GM12878 (cell line): ENCODE results near the gene CYP46A1. TPM values are rescaled to one million over a fixed set of nuclear protein-coding genes. Genes with fewer than 3 reads are reported as not detected.

ENCODE experiments used
- ATAC-seq: fragments of 200-7000 bp; cut with Tn5 transposase; 3 replicates; pipeline ENCODE4 v1.9.1; 2020; ENCODE audit warnings: mild to moderate bottlenecking, moderate library complexity
- BruUV-seq: library from RNA; stranded (reverse); fragments of 400-500 nt; replicated peaks from 2 replicates; lab custom pipeline; 2021; lab: Mats Ljungman, UMichigan
- CTCF ChIA-PET: fragments of 300-600 bp; sonication (Branson Sonifier 250); formaldehyde crosslinking; extraction: SDS; loops from one replicate; lab custom pipeline; 2021; ENCODE audit warnings: inconsistent platforms; lab: Yijun Ruan, JAX
- POLR2A ChIA-PET: fragments of 350-600 bp; formaldehyde crosslinking; extraction: SDS; loops from one replicate; lab custom pipeline; 2021; ENCODE audit warnings: inconsistent platforms; lab: Charles Lee
- RAD21 ChIA-PET: fragments of 300-600 bp; sonication (Branson Sonifier 250); formaldehyde crosslinking; loops from one replicate; lab custom pipeline; 2023; ENCODE audit warnings: antibody characterized with exemption; ENCODE audit not compliant: unreplicated experiment; lab: Charles Lee
- SMC1A ChIA-PET: fragments of 300-600 bp; sonication (Branson Sonifier 250); formaldehyde crosslinking; loops from one replicate; lab custom pipeline; 2023; ENCODE audit not compliant: unreplicated experiment, uncharacterized antibody; lab: Charles Lee
- DNase-seq: peaks from one replicate; pipeline ENCODE4 v3.0.0-alpha.2; 2011; ENCODE audit warnings: low read depth, low spot score
- FAIRE-seq: peaks from 3 replicates; lab custom pipeline; 2011; peaks lifted over from hg19 to GRCh38; lab: Jason Lieb, UNC
- H2AFZ ChIP-seq: 2 replicates; pipeline ENCODE4 v1.6.0; 2011; ENCODE audit warnings: low read depth, low read length, control low read depth; ENCODE audit not compliant: control insufficient read depth
- H3K27ac ChIP-seq: 2 replicates; pipeline ENCODE4 v1.5.1; 2011; ENCODE audit warnings: control low read depth; ENCODE audit not compliant: control insufficient read depth, insufficient read depth
- H3K27me3 ChIP-seq, 2 experiments: replicated peaks in 1 of 2; 2 replicates each; pipeline versions ENCODE4 v1.6.0 to v1.6.1; 2011; ENCODE audit warnings: low read length in 1 of 2; ENCODE audit not compliant: control insufficient read depth in 2 of 2, insufficient read depth in 2 of 2
- H3K36me3 ChIP-seq, 2 experiments: 2 replicates each; pipeline ENCODE4 v1.5.1; 2011; ENCODE audit warnings: low read length in 1 of 2; ENCODE audit not compliant: control insufficient read depth in 2 of 2, insufficient read depth in 2 of 2
- H3K4me1 ChIP-seq: 2 replicates; pipeline ENCODE4 v1.6.1; 2011; ENCODE audit warnings: mild to moderate bottlenecking, low read length, moderate library complexity, mixed read lengths; ENCODE audit not compliant: control insufficient read depth, insufficient read depth
- H3K4me2 ChIP-seq: 2 replicates; pipeline ENCODE4 v1.6.0; 2011; ENCODE audit warnings: control low read depth; ENCODE audit not compliant: control insufficient read depth, insufficient read depth
- H3K4me3 ChIP-seq: fragments of 200-600 bp; sonication (generic); 2 replicates; pipeline ENCODE4 v1.5.1; 2016
- H3K79me2 ChIP-seq: 2 replicates; pipeline ENCODE4 v1.6.0; 2011; ENCODE audit warnings: low read length; ENCODE audit not compliant: control insufficient read depth, insufficient read depth
- H3K9ac ChIP-seq: 2 replicates; pipeline ENCODE4 v1.8.0; 2011; ENCODE audit warnings: low read length, control low read depth, mixed read lengths; ENCODE audit not compliant: control insufficient read depth, insufficient read depth
- H3K9me3 ChIP-seq: replicated peaks from 3 replicates; pipeline ENCODE4 v1.5.1; 2011; ENCODE audit warnings: mild to moderate bottlenecking, low read length; ENCODE audit not compliant: control insufficient read depth, insufficient read depth
- H4K20me1 ChIP-seq: 2 replicates; pipeline ENCODE4 v1.6.0; 2011; ENCODE audit not compliant: control insufficient read depth, insufficient read depth
- BRCA1 ChIP-seq: IDR thresholded peaks from 2 replicates; pipeline ENCODE4 v1.6.1; 2011; ENCODE audit warnings: low read depth, low read length, improper control_type of control experiment
- CHD4 ChIP-seq: fragments of 200-600 bp; sonication (generic); IDR thresholded peaks from 2 replicates; pipeline ENCODE4 v1.6.1; 2016; ENCODE audit warnings: mild to moderate bottlenecking
- GABPA ChIP-seq: IDR thresholded peaks from 2 replicates; pipeline ENCODE4 v1.6.1; 2014; ENCODE audit warnings: antibody characterized with exemption, low read depth, mild to moderate bottlenecking, inconsistent platforms
- HDAC2 ChIP-seq: fragments of 200-600 bp; sonication (generic); IDR thresholded peaks from 2 replicates; pipeline ENCODE4 v1.6.1; 2017
- KAT2A ChIP-seq: conservative IDR thresholded peaks from 2 replicates; pipeline ENCODE4 v1.6.1; 2011; ENCODE audit warnings: low read depth, low read length; ENCODE audit not compliant: control insufficient read depth
- MEF2A ChIP-seq: IDR thresholded peaks from 2 replicates; pipeline ENCODE4 v1.6.1; 2011; ENCODE audit warnings: low read depth, mild to moderate bottlenecking, low read length, moderate library complexity; ENCODE audit not compliant: insufficient read depth
- MEF2B ChIP-seq: fragments of 450-650 bp; IDR thresholded peaks from 2 replicates; pipeline ENCODE4 v1.6.1; 2018; ENCODE audit warnings: mild to moderate bottlenecking, moderate library complexity; ENCODE audit not compliant: partially characterized antibody, poor library complexity, severe bottlenecking
- NFIC ChIP-seq: IDR thresholded peaks from 2 replicates; pipeline ENCODE4 v1.6.1; 2012; ENCODE audit warnings: low read depth, mild to moderate bottlenecking, inconsistent platforms, low read length, moderate library complexity
- PAX8 ChIP-seq: fragments of 450-650 bp; IDR thresholded peaks from 2 replicates; pipeline ENCODE4 v1.6.1; 2017; ENCODE audit warnings: mild to moderate bottlenecking, moderate library complexity
- POU2F2 ChIP-seq: IDR thresholded peaks from 3 replicates; pipeline ENCODE4 v1.6.1; 2011; ENCODE audit warnings: low read depth, mild to moderate bottlenecking, low read length, borderline replicate concordance
- SMARCA5 ChIP-seq: fragments of 450-650 bp; IDR thresholded peaks from 2 replicates; pipeline ENCODE4 v1.6.1; 2017; ENCODE audit warnings: mild to moderate bottlenecking
- SUPT20H ChIP-seq: IDR thresholded peaks from 2 replicates; pipeline ENCODE4 v1.6.1; 2011; ENCODE audit warnings: low read depth, mild to moderate bottlenecking, low read length, moderate library complexity, borderline replicate concordance; ENCODE audit not compliant: control insufficient read depth
- ZNF207 ChIP-seq: fragments of 450-650 bp; IDR thresholded peaks from 2 replicates; pipeline ENCODE4 v1.6.1; 2014; ENCODE audit warnings: antibody characterized with exemption, mild to moderate bottlenecking, borderline replicate concordance
- ZNF274 ChIP-seq: IDR thresholded peaks from one replicate; pipeline ENCODE4 v1.8.0; 2011; ENCODE audit not compliant: insufficient read length, insufficient read depth
- WGBS: methylation state at CpG from one replicate; pipeline ENCODE4 v1.1.6; 2016; ENCODE audit warnings: low lambda C conversion rate; ENCODE audit not compliant: insufficient replicate concordance, insufficient coverage; ENCODE audit errors: missing lambda C conversion rate; 5-methylcytosine and 5-hydroxymethylcytosine counted together
- in situ Hi-C: fragments of 300-500 bp; cut with MboI; formaldehyde crosslinking; loops from 9 replicates; pipeline ENCODE4 v1.14.3; 2018; ENCODE audit warnings: mixed read lengths
- intact Hi-C: fragments of 100-400 bp; cut with micrococcal nuclease; formaldehyde crosslinking; loops from one replicate; pipeline ENCODE4 v1.14.2; 2022; ENCODE audit not compliant: unreplicated experiment
- polyA plus RNA-seq, 11 experiments: library from polyadenylated mRNA; depleted of rRNA in 4 of 11; unstranded in 6 of 11; stranded (reverse) in 5 of 11; fragments of >200 nt; fragmentation: Nextera tagmentation in 4 of 11; fragmentation: Illumina TruSeq in 1 of 11; extraction: Ambion mirVana in 4 of 11; extraction: Trizol in 1 of 11; gene quantifications; 1 replicate in 1 of 11; 2 replicates in 10 of 11; pipeline versions ENCODE4 v1.2.1 to v1.2.3, GENCODE V29; 2011 to 2016; ENCODE audit warnings: inconsistent platforms in 2 of 11, missing spikeins in 2 of 11, low read depth in 1 of 11
- total RNA-seq, 4 experiments: library from RNA; depleted of rRNA in 3 of 4; stranded (reverse); fragments of >200 nt in 3 of 4; fragmentation: Illumina TruSeq in 1 of 4; extraction: Trizol in 1 of 4; gene quantifications; 2 replicates each; pipeline versions ENCODE4 v1.2.1 to v1.2.3, GENCODE V29; 2013 to 2021
- TF ChIP-seq, protein P1 (sequence below): fragments of 450-650 bp; IDR thresholded peaks from 2 replicates; pipeline ENCODE4 v1.6.1; 2016; ENCODE audit warnings: mild to moderate bottlenecking, moderate library complexity, borderline replicate concordance

CYP46A1 gene
- total and polyA plus RNA-seq, 10 of the 15 experiments (the other 5 are each of a cell fraction or from before 2014, with no cell fraction given) = 0.04 to 0.11 TPM; not detected in 8

DNA sequence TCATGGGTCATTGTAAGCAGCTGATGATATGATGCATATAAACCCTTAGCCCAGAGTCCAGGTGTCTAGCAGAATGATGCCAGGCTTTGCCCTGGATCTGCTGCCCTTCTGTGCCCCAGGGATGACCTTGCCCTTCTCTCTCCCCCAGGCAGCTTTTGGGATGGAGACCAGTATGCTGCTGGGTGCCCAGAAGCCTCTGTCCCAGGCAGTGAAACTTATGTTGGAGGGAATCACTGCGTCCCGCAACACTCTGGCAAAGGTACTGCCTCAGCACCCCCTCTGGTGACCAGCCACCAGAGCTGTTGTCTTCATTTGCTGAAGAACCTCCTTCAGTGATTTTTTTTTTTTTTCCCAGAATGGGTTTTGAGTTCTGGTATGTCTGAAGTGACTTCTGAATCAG lies 23.3 kb downstream of the CYP46A1 start:
- H3K27me3 ChIP-seq = peaks cover 0 to 1% of the 10 kb centered on the region in 2 experiments; a peak in 1 of 4 replicates
- ATAC-seq = no peak
- H3K9me3 ChIP-seq = peaks cover 2% of the 10 kb centered on the region; the same call in 1 of the 3 replicates
- in situ Hi-C loops = no loop called here
- POLR2A ChIA-PET = no interaction called here
- SMC1A ChIA-PET = no interaction called here
- H3K36me3 ChIP-seq = no peaks in the 10 kb centered on the region
- no peak overlapping the region for H3K4me3 ChIP-seq
- no peak for TF ChIP-seq BRCA1
- TF ChIP-seq ZNF207 = no peak
- TF ChIP-seq, all 136 proteins: peak for 0
- Histone ChIP-seq H3K27ac (no peak overlapping the region), H3K9ac (no peak overlapping the region), H4K20me1 (no peaks in the 10 kb centered on the region), H3K4me2 (no peak overlapping the region), H3K79me2 (no peaks in the 10 kb centered on the region), H3K4me1 (no peaks in the 10 kb centered on the region), H2AFZ (no peak overlapping the region)
- intact Hi-C loops = no loop called here
- 87% methylated on average over 2 of the region's 2 CpGs for WGBS
- no peak for FAIRE-seq
- ChIA-PET CTCF (interaction anchor here (0.8 kb wide), 1 partner anchor 163 kb away, joined by 3 read pairs; no protein-coding TSS in a partner anchor), RAD21 (interaction anchor here (1.3 kb wide), 1 partner anchor 19 kb away, joined by 3 read pairs; no protein-coding TSS in a partner anchor)
- DNase-seq = no peak
- BruUV-seq = no TSS peak

DNA sequence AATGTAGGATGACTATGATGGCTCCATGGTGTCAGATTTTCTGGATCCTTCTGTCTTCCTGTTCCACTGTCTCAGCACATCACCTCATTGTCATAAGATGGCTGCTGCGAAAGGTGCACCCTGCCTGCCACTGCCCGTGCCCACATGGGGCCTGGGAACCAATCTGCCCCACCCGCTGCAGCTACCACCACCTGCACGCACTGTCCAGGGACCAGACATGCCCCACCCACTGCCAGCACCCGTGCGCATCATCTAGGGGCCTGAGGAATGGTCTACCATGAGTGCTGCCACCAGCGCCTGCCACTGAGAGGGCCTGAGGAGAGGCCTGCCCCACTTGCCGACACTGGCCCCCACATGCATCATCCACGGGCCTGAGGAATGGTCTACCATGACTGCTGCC lies 23.8 kb downstream of the CYP46A1 start:
- ChIA-PET POLR2A (no interaction called here), RAD21 (no interaction called here), CTCF (interaction anchor here (0.8 kb wide), 1 partner anchor 163 kb away, joined by 3 read pairs; no protein-coding TSS in a partner anchor), SMC1A (no interaction called here)
- H3K27ac ChIP-seq = no peak overlapping the region
- no peak overlapping the region for H2AFZ ChIP-seq
- 42% methylated on average over 9 of the region's 9 CpGs for WGBS
- BruUV-seq = no TSS peak
- intact Hi-C loops (no loop called here), in situ Hi-C loops (no loop called here)
- no peaks in the 10 kb centered on the region for H3K4me1 ChIP-seq
- H4K20me1 ChIP-seq = no peaks in the 10 kb centered on the region
- H3K4me3 ChIP-seq = no peak overlapping the region
- no peaks in the 10 kb centered on the region for H3K79me2 ChIP-seq
- DNase-seq = no peak
- no peak overlapping the region for H3K9ac ChIP-seq
- H3K36me3 ChIP-seq = no peaks in the 10 kb centered on the region
- no peak overlapping the region for H3K4me2 ChIP-seq
- H3K27me3 ChIP-seq = peaks cover 0 to 1% of the 10 kb centered on the region in 2 experiments; a peak in 1 of 4 replicates
- peaks cover 2% of the 10 kb centered on the region; the same call in 1 of the 3 replicates for H3K9me3 ChIP-seq
- ATAC-seq = no peak
- FAIRE-seq = no peak
- TF ChIP-seq CHD4 (no peak), PAX8 (no peak), MEF2B (no peak), POU2F2 (no peak), SUPT20H (no peak), MEF2A (no peak), HDAC2 (no peak), SMARCA5 (no peak), KAT2A (no peak), NFIC (no peak), GABPA (no peak), ZNF274 (no peak)
- TF ChIP-seq, protein P1, sequence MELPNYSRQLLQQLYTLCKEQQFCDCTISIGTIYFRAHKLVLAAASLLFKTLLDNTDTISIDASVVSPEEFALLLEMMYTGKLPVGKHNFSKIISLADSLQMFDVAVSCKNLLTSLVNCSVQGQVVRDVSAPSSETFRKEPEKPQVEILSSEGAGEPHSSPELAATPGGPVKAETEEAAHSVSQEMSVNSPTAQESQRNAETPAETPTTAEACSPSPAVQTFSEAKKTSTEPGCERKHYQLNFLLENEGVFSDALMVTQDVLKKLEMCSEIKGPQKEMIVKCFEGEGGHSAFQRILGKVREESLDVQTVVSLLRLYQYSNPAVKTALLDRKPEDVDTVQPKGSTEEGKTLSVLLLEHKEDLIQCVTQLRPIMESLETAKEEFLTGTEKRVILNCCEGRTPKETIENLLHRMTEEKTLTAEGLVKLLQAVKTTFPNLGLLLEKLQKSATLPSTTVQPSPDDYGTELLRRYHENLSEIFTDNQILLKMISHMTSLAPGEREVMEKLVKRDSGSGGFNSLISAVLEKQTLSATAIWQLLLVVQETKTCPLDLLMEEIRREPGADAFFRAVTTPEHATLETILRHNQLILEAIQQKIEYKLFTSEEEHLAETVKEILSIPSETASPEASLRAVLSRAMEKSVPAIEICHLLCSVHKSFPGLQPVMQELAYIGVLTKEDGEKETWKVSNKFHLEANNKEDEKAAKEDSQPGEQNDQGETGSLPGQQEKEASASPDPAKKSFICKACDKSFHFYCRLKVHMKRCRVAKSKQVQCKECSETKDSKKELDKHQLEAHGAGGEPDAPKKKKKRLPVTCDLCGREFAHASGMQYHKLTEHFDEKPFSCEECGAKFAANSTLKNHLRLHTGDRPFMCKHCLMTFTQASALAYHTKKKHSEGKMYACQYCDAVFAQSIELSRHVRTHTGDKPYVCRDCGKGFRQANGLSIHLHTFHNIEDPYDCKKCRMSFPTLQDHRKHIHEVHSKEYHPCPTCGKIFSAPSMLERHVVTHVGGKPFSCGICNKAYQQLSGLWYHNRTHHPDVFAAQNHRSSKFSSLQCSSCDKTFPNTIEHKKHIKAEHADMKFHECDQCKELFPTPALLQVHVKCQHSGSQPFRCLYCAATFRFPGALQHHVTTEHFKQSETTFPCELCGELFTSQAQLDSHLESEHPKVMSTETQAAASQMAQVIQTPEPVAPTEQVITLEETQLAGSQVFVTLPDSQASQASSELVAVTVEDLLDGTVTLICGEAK = no peak
